ENCODE results near the gene EEPD1. TPM values are rescaled to one million over a fixed set of nuclear protein-coding genes. Genes with fewer than 3 reads are reported as not detected.

Gene EEPD1
- total RNA-seq, 1 donor from 2014 or later = 5.4 TPM

DNA sequence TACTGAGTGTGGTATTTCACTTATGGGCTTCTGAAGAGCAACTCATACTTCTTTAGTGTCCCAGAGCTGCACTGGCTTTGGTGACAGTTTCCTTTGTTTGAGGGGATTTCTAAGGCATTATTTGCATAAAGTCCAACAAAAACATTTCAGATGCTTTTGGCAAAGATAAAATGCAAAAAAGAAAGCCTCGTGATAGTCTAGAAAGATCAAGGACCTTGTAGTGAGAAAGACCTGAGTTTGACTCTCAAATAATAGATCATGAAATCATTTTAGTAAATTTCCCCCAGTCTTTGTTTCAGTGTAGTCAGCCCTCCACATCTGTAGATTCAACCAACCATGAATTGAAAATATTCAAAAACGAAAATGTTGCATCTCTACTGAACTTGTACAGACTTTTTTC, 107.4 kb downstream of the EEPD1 start:
- no peak overlapping the region for H2AFZ ChIP-seq (ENCODE audit: low read depth, low read length)
- no peak for TF ChIP-seq EZH2 (IDR thresholded peaks at IDR 0.05; ENCODE audit: insufficient read depth, low read length)
- TF ChIP-seq, protein P1, sequence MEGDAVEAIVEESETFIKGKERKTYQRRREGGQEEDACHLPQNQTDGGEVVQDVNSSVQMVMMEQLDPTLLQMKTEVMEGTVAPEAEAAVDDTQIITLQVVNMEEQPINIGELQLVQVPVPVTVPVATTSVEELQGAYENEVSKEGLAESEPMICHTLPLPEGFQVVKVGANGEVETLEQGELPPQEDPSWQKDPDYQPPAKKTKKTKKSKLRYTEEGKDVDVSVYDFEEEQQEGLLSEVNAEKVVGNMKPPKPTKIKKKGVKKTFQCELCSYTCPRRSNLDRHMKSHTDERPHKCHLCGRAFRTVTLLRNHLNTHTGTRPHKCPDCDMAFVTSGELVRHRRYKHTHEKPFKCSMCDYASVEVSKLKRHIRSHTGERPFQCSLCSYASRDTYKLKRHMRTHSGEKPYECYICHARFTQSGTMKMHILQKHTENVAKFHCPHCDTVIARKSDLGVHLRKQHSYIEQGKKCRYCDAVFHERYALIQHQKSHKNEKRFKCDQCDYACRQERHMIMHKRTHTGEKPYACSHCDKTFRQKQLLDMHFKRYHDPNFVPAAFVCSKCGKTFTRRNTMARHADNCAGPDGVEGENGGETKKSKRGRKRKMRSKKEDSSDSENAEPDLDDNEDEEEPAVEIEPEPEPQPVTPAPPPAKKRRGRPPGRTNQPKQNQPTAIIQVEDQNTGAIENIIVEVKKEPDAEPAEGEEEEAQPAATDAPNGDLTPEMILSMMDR (IDR thresholded peaks at IDR 0.05; ENCODE audit: insufficient read depth, low read depth, low read length) = no peak
- no peak for DNase-seq (ENCODE audit: low read depth)
- no peaks in the 10 kb centered on the region for H3K79me2 ChIP-seq (ENCODE audit: insufficient read depth, low read length)
- H3K9ac ChIP-seq (ENCODE audit: low read length) = no peak overlapping the region
- no peak overlapping the region for H3K4me2 ChIP-seq (ENCODE audit: low read length)
- H3K27ac ChIP-seq (ENCODE audit: low read depth, low read length) = no peak overlapping the region
- no peaks in the 10 kb centered on the region for H3K36me3 ChIP-seq (ENCODE audit: insufficient read depth, low read length)
- H3K27me3 ChIP-seq (ENCODE audit: insufficient read depth, low read length) = no peaks in the 10 kb centered on the region
- no peak overlapping the region for H3K4me3 Mint-ChIP-seq (ENCODE audit: unreplicated experiment)
- no peaks in the 10 kb centered on the region for H4K20me1 ChIP-seq (ENCODE audit: insufficient read depth, low read length)
- peaks cover 5% of the 10 kb centered on the region for H3K9me3 Mint-ChIP-seq (ENCODE audit: unreplicated experiment)
- no peaks in the 10 kb centered on the region for H3K27me3 Mint-ChIP-seq (ENCODE audit: low read depth, unreplicated experiment)
- no peak overlapping the region for H3K4me3 ChIP-seq (ENCODE audit: insufficient read depth, low read depth, low read length)
- FAIRE-seq = no peak
- no peaks in the 10 kb centered on the region for H3K36me3 Mint-ChIP-seq (ENCODE audit: low read depth, unreplicated experiment)
- peaks cover 29% of the 10 kb centered on the region for H3K4me1 Mint-ChIP-seq (ENCODE audit: low read depth, unreplicated experiment)
- H3K4me1 ChIP-seq (ENCODE audit: insufficient read depth, low read length) = peaks cover 11% of the 10 kb centered on the region
- H3K27ac Mint-ChIP-seq (ENCODE audit: unreplicated experiment) = no peak overlapping the region
- no peaks in the 10 kb centered on the region for H3K9me3 ChIP-seq (ENCODE audit: insufficient read depth, low read depth, low read length)

DNA sequence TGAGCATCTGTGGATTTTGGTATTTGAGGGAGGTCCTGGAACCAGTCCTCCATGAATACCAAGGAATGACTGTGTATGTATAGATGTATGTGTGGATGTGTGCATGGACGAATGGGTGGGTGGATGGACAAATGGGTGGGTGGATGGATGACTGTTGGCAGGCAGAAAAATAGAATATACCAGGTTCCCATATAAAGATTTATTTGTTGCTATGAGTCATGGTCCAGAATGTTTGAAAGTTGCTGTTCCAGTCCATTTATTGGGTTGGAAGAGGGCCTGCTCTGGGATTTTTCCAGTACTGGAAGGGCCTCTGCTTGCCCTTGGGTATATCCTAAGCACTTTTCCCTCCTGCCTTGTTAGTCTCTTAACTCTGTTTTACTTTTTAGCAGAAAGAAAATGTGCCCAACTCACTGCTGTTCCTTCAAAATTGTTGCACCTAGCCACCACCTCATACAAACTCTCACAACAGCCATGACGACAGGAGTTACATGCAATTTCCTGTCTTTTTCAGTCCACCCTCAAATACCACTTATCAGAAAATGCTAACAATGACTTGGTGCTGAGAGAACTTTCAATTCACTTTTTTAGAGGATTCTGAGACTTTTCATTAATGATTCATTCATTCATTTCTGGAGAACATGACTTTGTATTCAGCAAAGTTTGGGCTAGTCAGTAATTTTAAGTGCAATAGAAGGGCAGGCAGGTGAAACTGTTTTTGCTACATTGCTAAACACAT, 108.1 kb downstream of the EEPD1 start:
- Histone ChIP-seq H4K20me1 (ENCODE audit: insufficient read depth, low read length) (no peaks in the 10 kb centered on the region), H3K9me3 (ENCODE audit: insufficient read depth, low read depth, low read length) (no peaks in the 10 kb centered on the region), H3K4me1 (ENCODE audit: insufficient read depth, low read length) (peaks cover 11% of the 10 kb centered on the region), H3K36me3 (ENCODE audit: insufficient read depth, low read length) (no peaks in the 10 kb centered on the region), H3K4me2 (ENCODE audit: low read length) (no peak overlapping the region), H2AFZ (ENCODE audit: low read depth, low read length) (no peak overlapping the region), H3K79me2 (ENCODE audit: insufficient read depth, low read length) (no peaks in the 10 kb centered on the region), H3K4me3 (ENCODE audit: insufficient read depth, low read depth, low read length) (no peak overlapping the region), H3K27me3 (ENCODE audit: insufficient read depth, low read length) (no peaks in the 10 kb centered on the region), H3K27ac (ENCODE audit: low read depth, low read length) (no peak overlapping the region), H3K9ac (ENCODE audit: low read length) (no peak overlapping the region)
- H3K36me3 Mint-ChIP-seq (ENCODE audit: low read depth, unreplicated experiment) = no peaks in the 10 kb centered on the region
- no peak overlapping the region for H3K27ac Mint-ChIP-seq (ENCODE audit: unreplicated experiment)
- H3K9me3 Mint-ChIP-seq (ENCODE audit: unreplicated experiment) = no peaks in the 10 kb centered on the region
- peak; percentile 48 for DNase-seq (ENCODE audit: low read depth)
- H3K27me3 Mint-ChIP-seq (ENCODE audit: low read depth, unreplicated experiment) = no peaks in the 10 kb centered on the region
- H3K4me1 Mint-ChIP-seq (ENCODE audit: low read depth, unreplicated experiment) = peaks cover 35% of the 10 kb centered on the region
- FAIRE-seq = no peak
- H3K4me3 Mint-ChIP-seq (ENCODE audit: unreplicated experiment) = no peak overlapping the region
- TF ChIP-seq EZH2 (IDR thresholded peaks at IDR 0.05; ENCODE audit: insufficient read depth, low read length) = no peak
- TF ChIP-seq, protein P1 (IDR thresholded peaks at IDR 0.05; ENCODE audit: insufficient read depth, low read depth, low read length) = no peak

All from astrocyte (in vitro differentiated cells and primary cell).